GM12892 (cell line): ENCODE data around the gene BACE2.

Source experiments
- POLR2A ChIP-seq: IDR thresholded peaks from 2 replicates; pipeline ENCODE4 v1.6.1; 2011; ENCODE audit warnings: low read depth, low read length, control low read depth
- POLR2AphosphoS5 ChIP-seq: IDR thresholded peaks from 2 replicates; pipeline ENCODE4 v1.6.1; 2011; ENCODE audit warnings: low read depth, low read length, control low read depth

- no peak for TF ChIP-seq POLR2A
- TF ChIP-seq POLR2AphosphoS5 = no peak
Measured at GRCh38 chr21:41137889-41138288, 30.1 kb upstream of the BACE2 start.
